HEK293 (cell line): ENCODE data around the gene PCAT6.
A peak's percentile ranks its signal among the peaks of the same experiment; 100 is the strongest.
"Not testable (repeated sequence)": the region's sequence is repeated elsewhere in the genome, so short reads cannot be mapped to it uniquely, and the experiment has no call there.

Experiments
- CTCF ChIA-PET: fragments of 350-600 bp; formaldehyde crosslinking; extraction: SDS; loops from one replicate; lab custom pipeline; 2021; ENCODE audit warnings: antibody characterized with exemption; lab: Yijun Ruan, JAX
- POLR2A ChIA-PET: fragments of 300-600 bp; formaldehyde crosslinking; extraction: SDS; loops from one replicate; lab custom pipeline; 2020; ENCODE audit warnings: antibody characterized with exemption, inconsistent platforms; lab: Yijun Ruan, JAX
- H3K27ac ChIP-seq: fragments of 200-500 bp; sonication (Bioruptor generic); 2 replicates; pipeline ENCODE4 v1.5.1; 2014; ENCODE audit warnings: low read depth, low read length, control low read depth, inconsistent platforms; ENCODE audit errors: extremely low read depth
- H3K36me3 ChIP-seq, 2 experiments: fragments of 200-500 bp in 1 of 2; sonication (Bioruptor generic) in 1 of 2; 1 replicate in 1 of 2; 2 replicates in 1 of 2; pipeline ENCODE4 v1.5.1; 2014 to 2017; ENCODE audit warnings: inconsistent platforms in 2 of 2, low read length in 2 of 2; ENCODE audit not compliant: control insufficient read depth in 2 of 2, insufficient read depth in 1 of 2
- H3K4me1 ChIP-seq: fragments of 200-500 bp; sonication (Bioruptor generic); 2 replicates; pipeline ENCODE4 v1.5.1; 2014; ENCODE audit warnings: mild to moderate bottlenecking, low read length, inconsistent platforms; ENCODE audit not compliant: control insufficient read depth, insufficient read depth
- H3K4me3 ChIP-seq: 2 replicates; pipeline ENCODE4 v1.5.1; 2011; ENCODE audit warnings: low read depth, mild to moderate bottlenecking, control low read depth, low read length, moderate library complexity
- H3K9me3 ChIP-seq: fragments of 200-500 bp; sonication (Bioruptor generic); 2 replicates; pipeline ENCODE4 v1.5.1; 2014; ENCODE audit warnings: low read depth, low read length, inconsistent platforms; ENCODE audit not compliant: control insufficient read depth, insufficient read depth
- BCL11B ChIP-seq: fragments of 450-650 bp; formaldehyde crosslinking; IDR thresholded peaks from 2 replicates; pipeline ENCODE4 v1.5.1; 2016; ENCODE audit warnings: low read depth, missing biosample characterization, missing genetic modification characterization
- HOXD13 ChIP-seq: sonication (generic); formaldehyde crosslinking; IDR thresholded peaks from 2 replicates; pipeline ENCODE4 v1.8.0; 2022; ENCODE audit warnings: missing genetic modification reagents, borderline replicate concordance
- KLF9 ChIP-seq: fragments of 450-650 bp; formaldehyde crosslinking; IDR thresholded peaks from 2 replicates; pipeline ENCODE4 v1.5.1; 2016; ENCODE audit warnings: missing biosample characterization, missing genetic modification characterization, low read depth
- SP3 ChIP-seq: fragments of 450-650 bp; formaldehyde crosslinking; IDR thresholded peaks from 2 replicates; pipeline ENCODE4 v1.5.1; 2016; ENCODE audit warnings: missing biosample characterization, missing genetic modification characterization
- SP7 ChIP-seq: fragments of 450-650 bp; formaldehyde crosslinking; IDR thresholded peaks from 2 replicates; pipeline ENCODE4 v1.5.1; 2016; ENCODE audit warnings: missing biosample characterization, missing genetic modification characterization
- WT1 ChIP-seq: fragments of 450-650 bp; formaldehyde crosslinking; IDR thresholded peaks from 2 replicates; pipeline ENCODE4 v1.5.1; 2016; ENCODE audit warnings: missing biosample characterization, missing genetic modification characterization
- ZBTB1 ChIP-seq: fragments of 450-650 bp; formaldehyde crosslinking; IDR thresholded peaks from 2 replicates; pipeline ENCODE4 v1.5.1; 2016; ENCODE audit warnings: missing biosample characterization, missing genetic modification characterization
- ZNF132 ChIP-seq: fragments of 450-650 bp; formaldehyde crosslinking; IDR thresholded peaks from 2 replicates; pipeline ENCODE4 v1.5.1; 2017; ENCODE audit warnings: missing biosample characterization, missing genetic modification characterization, borderline replicate concordance
- ZNF23 ChIP-seq: fragments of 450-650 bp; formaldehyde crosslinking; IDR thresholded peaks from 2 replicates; pipeline ENCODE4 v1.5.1; 2016; ENCODE audit warnings: missing biosample characterization, missing genetic modification characterization, borderline replicate concordance
- ZNF248 ChIP-seq: fragments of 450-650 bp; formaldehyde crosslinking; IDR thresholded peaks from 2 replicates; pipeline ENCODE4 v1.5.1; 2017; ENCODE audit warnings: missing biosample characterization, missing genetic modification characterization
- ZNF335 ChIP-seq: fragments of 450-650 bp; formaldehyde crosslinking; conservative IDR thresholded peaks from 2 replicates; pipeline ENCODE4 v1.5.1; 2016; ENCODE audit warnings: missing biosample characterization, missing genetic modification characterization
- ZNF423 ChIP-seq: fragments of 450-650 bp; formaldehyde crosslinking; IDR thresholded peaks from 2 replicates; pipeline ENCODE4 v1.5.1; 2016; ENCODE audit warnings: missing biosample characterization, missing genetic modification characterization
- ZNF596 ChIP-seq: fragments of 450-650 bp; IDR thresholded peaks from 2 replicates; pipeline ENCODE4 v1.5.0; 2018; ENCODE audit warnings: missing biosample characterization, mild to moderate bottlenecking, missing genetic modification characterization, moderate library complexity
- ZNF629 ChIP-seq: fragments of 450-650 bp; formaldehyde crosslinking; IDR thresholded peaks from 2 replicates; pipeline ENCODE4 v1.5.1; 2017; ENCODE audit warnings: missing biosample characterization, missing genetic modification characterization
- ZNF658 ChIP-seq: fragments of 450-650 bp; formaldehyde crosslinking; IDR thresholded peaks from 2 replicates; pipeline ENCODE4; 2016; ENCODE audit warnings: missing biosample characterization, missing genetic modification characterization
- ZNF830 ChIP-seq: fragments of 450-650 bp; IDR thresholded peaks from 2 replicates; pipeline ENCODE4 v1.5.0; 2018; ENCODE audit warnings: missing biosample characterization, missing genetic modification characterization, low read depth, mild to moderate bottlenecking, moderate library complexity
- TF ChIP-seq, protein P1 (sequence below): fragments of 450-650 bp; formaldehyde crosslinking; IDR thresholded peaks from 2 replicates; pipeline ENCODE4 v1.5.1; 2016; ENCODE audit warnings: missing biosample characterization, missing genetic modification characterization
- TF ChIP-seq, protein P2 (sequence below): fragments of 450-650 bp; formaldehyde crosslinking; IDR thresholded peaks from 2 replicates; pipeline ENCODE4 v1.5.1; 2017; ENCODE audit warnings: missing biosample characterization, missing genetic modification characterization
- TF ChIP-seq, protein P3 (sequence below): fragments of 450-650 bp; formaldehyde crosslinking; IDR thresholded peaks from 2 replicates; pipeline ENCODE4 v1.5.1; 2016; ENCODE audit warnings: missing biosample characterization, missing genetic modification characterization, borderline replicate concordance
- TF ChIP-seq, protein P4 (sequence below): fragments of 450-650 bp; formaldehyde crosslinking; IDR thresholded peaks from 2 replicates; pipeline ENCODE4 v1.5.1; 2016; ENCODE audit warnings: missing biosample characterization, missing genetic modification characterization

Gene PCAT6

DNA sequence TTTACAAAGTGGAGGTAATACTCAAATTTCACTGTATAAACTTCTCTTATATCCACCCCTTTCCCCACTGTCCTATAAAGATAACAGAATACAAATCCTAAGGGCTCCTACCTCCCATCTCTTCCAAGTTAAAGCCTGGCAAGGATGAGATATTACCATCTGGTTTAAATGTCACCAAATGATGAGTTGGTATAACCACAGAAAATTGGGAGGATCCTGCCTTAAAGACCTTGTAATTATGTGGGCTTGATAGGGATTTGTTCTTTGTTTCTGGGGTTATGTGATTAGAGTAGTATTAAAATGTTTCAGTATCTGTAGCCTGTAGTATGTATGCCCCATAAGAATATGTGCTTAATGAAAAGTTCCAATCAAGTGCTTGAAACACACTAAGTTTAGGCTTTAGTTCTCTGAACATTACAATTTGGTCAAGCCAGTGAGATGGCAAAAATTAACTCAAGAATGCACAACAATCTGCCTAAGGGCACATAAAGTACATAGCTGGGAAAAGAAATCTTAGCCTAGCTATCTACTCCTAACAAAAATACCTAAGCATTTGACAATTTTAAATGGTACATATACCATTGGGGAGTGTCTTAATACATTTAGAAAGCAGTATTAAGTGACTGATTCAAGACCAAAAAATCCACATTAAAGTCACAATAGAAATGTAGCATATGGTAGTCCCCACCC lies 16.6 kb upstream of the PCAT6 start:
- Histone ChIP-seq H3K9me3 (no peaks in the 10 kb centered on the region), H3K4me3 (no peak overlapping the region), H3K36me3 (no peaks in the 10 kb centered on the region; a peak in 1 of 3 replicates), H3K27ac (no peak overlapping the region), H3K4me1 (peaks cover 5% of the 10 kb centered on the region)
- CTCF ChIA-PET: no interaction called here
- no peak for TF ChIP-seq ZNF629 (tag by site-specific recombination)
- no peak for TF ChIP-seq ZNF658 (tag by site-specific recombination)
- TF ChIP-seq HOXD13 (CRISPR knock-in tag): no peak
- no peak for TF ChIP-seq BCL11B (tag by site-specific recombination)
- no peak for TF ChIP-seq ZNF423 (tag by site-specific recombination)
- TF ChIP-seq ZNF335 (tag by site-specific recombination): no peak
- TF ChIP-seq ZNF132 (tag by site-specific recombination): no peak
- no peak for TF ChIP-seq ZNF23 (tag by site-specific recombination)
- TF ChIP-seq, protein P1, sequence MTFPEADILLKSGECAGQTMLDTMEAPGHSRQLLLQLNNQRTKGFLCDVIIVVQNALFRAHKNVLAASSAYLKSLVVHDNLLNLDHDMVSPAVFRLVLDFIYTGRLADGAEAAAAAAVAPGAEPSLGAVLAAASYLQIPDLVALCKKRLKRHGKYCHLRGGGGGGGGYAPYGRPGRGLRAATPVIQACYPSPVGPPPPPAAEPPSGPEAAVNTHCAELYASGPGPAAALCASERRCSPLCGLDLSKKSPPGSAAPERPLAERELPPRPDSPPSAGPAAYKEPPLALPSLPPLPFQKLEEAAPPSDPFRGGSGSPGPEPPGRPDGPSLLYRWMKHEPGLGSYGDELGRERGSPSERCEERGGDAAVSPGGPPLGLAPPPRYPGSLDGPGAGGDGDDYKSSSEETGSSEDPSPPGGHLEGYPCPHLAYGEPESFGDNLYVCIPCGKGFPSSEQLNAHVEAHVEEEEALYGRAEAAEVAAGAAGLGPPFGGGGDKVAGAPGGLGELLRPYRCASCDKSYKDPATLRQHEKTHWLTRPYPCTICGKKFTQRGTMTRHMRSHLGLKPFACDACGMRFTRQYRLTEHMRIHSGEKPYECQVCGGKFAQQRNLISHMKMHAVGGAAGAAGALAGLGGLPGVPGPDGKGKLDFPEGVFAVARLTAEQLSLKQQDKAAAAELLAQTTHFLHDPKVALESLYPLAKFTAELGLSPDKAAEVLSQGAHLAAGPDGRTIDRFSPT (tag by site-specific recombination): no peak
- TF ChIP-seq, protein P2, sequence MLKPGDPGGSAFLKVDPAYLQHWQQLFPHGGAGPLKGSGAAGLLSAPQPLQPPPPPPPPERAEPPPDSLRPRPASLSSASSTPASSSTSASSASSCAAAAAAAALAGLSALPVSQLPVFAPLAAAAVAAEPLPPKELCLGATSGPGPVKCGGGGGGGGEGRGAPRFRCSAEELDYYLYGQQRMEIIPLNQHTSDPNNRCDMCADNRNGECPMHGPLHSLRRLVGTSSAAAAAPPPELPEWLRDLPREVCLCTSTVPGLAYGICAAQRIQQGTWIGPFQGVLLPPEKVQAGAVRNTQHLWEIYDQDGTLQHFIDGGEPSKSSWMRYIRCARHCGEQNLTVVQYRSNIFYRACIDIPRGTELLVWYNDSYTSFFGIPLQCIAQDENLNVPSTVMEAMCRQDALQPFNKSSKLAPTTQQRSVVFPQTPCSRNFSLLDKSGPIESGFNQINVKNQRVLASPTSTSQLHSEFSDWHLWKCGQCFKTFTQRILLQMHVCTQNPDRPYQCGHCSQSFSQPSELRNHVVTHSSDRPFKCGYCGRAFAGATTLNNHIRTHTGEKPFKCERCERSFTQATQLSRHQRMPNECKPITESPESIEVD (tag by site-specific recombination): peak; percentile 13; the same call in 1 of the 2 replicates
- no peak for TF ChIP-seq SP3 (tag by site-specific recombination)
- TF ChIP-seq KLF9: no peak
- TF ChIP-seq, protein P3, sequence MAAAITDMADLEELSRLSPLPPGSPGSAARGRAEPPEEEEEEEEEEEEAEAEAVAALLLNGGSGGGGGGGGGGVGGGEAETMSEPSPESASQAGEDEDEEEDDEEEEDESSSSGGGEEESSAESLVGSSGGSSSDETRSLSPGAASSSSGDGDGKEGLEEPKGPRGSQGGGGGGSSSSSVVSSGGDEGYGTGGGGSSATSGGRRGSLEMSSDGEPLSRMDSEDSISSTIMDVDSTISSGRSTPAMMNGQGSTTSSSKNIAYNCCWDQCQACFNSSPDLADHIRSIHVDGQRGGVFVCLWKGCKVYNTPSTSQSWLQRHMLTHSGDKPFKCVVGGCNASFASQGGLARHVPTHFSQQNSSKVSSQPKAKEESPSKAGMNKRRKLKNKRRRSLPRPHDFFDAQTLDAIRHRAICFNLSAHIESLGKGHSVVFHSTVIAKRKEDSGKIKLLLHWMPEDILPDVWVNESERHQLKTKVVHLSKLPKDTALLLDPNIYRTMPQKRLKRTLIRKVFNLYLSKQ (tag by site-specific recombination): no peak
- no peak for TF ChIP-seq ZBTB1
- TF ChIP-seq, protein P4, sequence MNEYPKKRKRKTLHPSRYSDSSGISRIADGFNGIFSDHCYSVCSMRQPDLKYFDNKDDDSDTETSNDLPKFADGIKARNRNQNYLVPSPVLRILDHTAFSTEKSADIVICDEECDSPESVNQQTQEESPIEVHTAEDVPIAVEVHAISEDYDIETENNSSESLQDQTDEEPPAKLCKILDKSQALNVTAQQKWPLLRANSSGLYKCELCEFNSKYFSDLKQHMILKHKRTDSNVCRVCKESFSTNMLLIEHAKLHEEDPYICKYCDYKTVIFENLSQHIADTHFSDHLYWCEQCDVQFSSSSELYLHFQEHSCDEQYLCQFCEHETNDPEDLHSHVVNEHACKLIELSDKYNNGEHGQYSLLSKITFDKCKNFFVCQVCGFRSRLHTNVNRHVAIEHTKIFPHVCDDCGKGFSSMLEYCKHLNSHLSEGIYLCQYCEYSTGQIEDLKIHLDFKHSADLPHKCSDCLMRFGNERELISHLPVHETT (tag by site-specific recombination): no peak
- TF ChIP-seq WT1: peak; percentile 83
- peak; percentile 72 for TF ChIP-seq SP7 (tag by site-specific recombination)
- no peak for TF ChIP-seq ZNF830 (tag by site-specific recombination)
- TF ChIP-seq ZNF248 (tag by site-specific recombination): no peak
- TF ChIP-seq ZNF596 (tag by site-specific recombination): no peak
- POLR2A ChIA-PET: no interaction called here

DNA sequence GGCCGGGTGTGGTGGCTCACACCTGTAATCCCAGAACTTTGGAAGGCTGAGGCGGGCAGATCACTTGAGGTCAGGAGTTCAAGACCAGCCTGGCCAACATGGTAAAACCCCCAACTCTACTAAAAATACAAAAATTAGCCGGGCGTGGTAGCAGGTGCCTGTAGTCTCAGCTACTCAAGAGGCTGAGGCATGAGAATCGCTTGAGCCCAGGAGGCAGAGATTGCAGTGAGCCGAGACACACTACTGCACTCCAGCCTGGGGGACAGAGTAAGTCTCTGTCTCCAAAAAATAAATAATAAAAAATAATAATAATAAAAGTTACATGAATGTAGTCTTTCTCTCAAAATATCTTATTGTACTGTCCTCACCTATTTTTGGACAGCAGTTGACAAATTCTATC lies 15.8 kb upstream of the PCAT6 start:
- H3K4me1 ChIP-seq, H3K4me3 ChIP-seq, CTCF ChIA-PET, H3K9me3 ChIP-seq, H3K36me3 ChIP-seq, H3K27ac ChIP-seq, POLR2A ChIA-PET: not testable (repeated sequence)
